ENCODE data around the gene FBXO11. TPM values are rescaled to one million over a fixed set of nuclear protein-coding genes. Genes with fewer than 3 reads are reported as not detected.
"Not testable (repeated sequence)": the region's sequence is repeated elsewhere in the genome, so short reads cannot be mapped to it uniquely, and the experiment has no call there.

FBXO11 gene
- total RNA-seq: 10 to 100 TPM; 21.6 to 64.9 (median 46.6) TPM

GRCh38 chr2:47906157-47907038 is at the start of gene FBXO11:
Gene FBXO11, minus strand, starts transcription at chr2:47906498. Its CDS starts 778 bp downstream, at chr2:47905720.
- peak within 1 kb of the TSS; percentile 93 to 98 for H3K27ac ChIP-seq
- H3K4me1 ChIP-seq (replicated peaks in 1 of 2): peaks cover 4 to 5% of the 10 kb centered on the region in 2 donors
- in situ Hi-C loops (cut with MboI; ENCODE audit: low pct_unique_long_range_greater_than_20kb in 2 of 9, low sequenced_read_pairs in 9 of 9, unreplicated experiment in 9 of 9): loop anchor here in 1 of 9 experiments (25.0 kb wide), 1 partner anchor 181 kb away; no protein-coding TSS in a partner anchor
- WGBS, 10 experiments: 0 to 5% (median 0%) methylated on average over 1 to 6 of the region's 54 CpGs; no CpG with 5 or more reads in 4 of the 10 experiments
- ATAC-seq (replicated peaks in 6 of 8): peak; percentile 80 to 91 (median 88)
- peak within 1 kb of the TSS; percentile 56 to 90 (median 86) for H3K4me3 ChIP-seq

GRCh38 chr2:47950340-47951301 is 44.3 kb upstream of the FBXO11 start:
- no peak overlapping the region for H3K4me3 ChIP-seq
- no peaks in the 10 kb centered on the region for H3K4me1 ChIP-seq (replicated peaks in 1 of 2)
- no peak for ATAC-seq (replicated peaks in 6 of 8)
- 0 to 100% (median 70%) methylated on average over 1 to 2 of the region's 2 CpGs for WGBS, 10 experiments
- H3K27ac ChIP-seq: no peak overlapping the region
- in situ Hi-C loops (cut with MboI; ENCODE audit: low pct_unique_long_range_greater_than_20kb in 2 of 9, low sequenced_read_pairs in 9 of 9, unreplicated experiment in 9 of 9): no loop called here

GRCh38 chr2:47946593-47946992 is 40.3 kb upstream of the FBXO11 start:
- no peak for ATAC-seq (replicated peaks in 6 of 8)
- WGBS, 10 experiments: 8 to 100% (median 76%) methylated on average over 1 to 5 of the region's 5 CpGs; no CpG with 5 or more reads in 1 of the 10 experiments
- Histone ChIP-seq H3K4me3 (no peak overlapping the region), H3K27ac (no peak overlapping the region), H3K4me1 (replicated peaks in 1 of 2) (no peaks in the 10 kb centered on the region)
- in situ Hi-C loops (cut with MboI; ENCODE audit: low pct_unique_long_range_greater_than_20kb in 2 of 9, low sequenced_read_pairs in 9 of 9, unreplicated experiment in 9 of 9): no loop called here

- 7 to 77% (median 34%) methylated on average over 1 to 9 of the region's 9 CpGs; no CpG with 5 or more reads in 2 of the 10 experiments for WGBS, 10 experiments
- no peak overlapping the region for H3K4me3 ChIP-seq
- no peaks in the 10 kb centered on the region for H3K4me1 ChIP-seq (replicated peaks in 1 of 2)
- in situ Hi-C loops (cut with MboI; ENCODE audit: low pct_unique_long_range_greater_than_20kb in 2 of 9, low sequenced_read_pairs in 9 of 9, unreplicated experiment in 9 of 9): no loop called here
- no peak for ATAC-seq (replicated peaks in 6 of 8)
- H3K27ac ChIP-seq: no peak overlapping the region
Measured at GRCh38 chr2:47945046-47945781, 38.9 kb upstream of the FBXO11 start.

- WGBS, 10 experiments: 33 to 80% (median 50%) methylated on average over 1 to 2 of the region's 2 CpGs; no CpG with 5 or more reads in 2 of the 10 experiments
Measured at GRCh38 chr2:47941936-47942335, 35.6 kb upstream of the FBXO11 start.

GRCh38 chr2:47937677-47938076 is 31.4 kb upstream of the FBXO11 start:
- Histone ChIP-seq H3K4me1 (replicated peaks in 1 of 2) (no peaks in the 10 kb centered on the region), H3K4me3 (no peak overlapping the region), H3K27ac (no peak overlapping the region)
- in situ Hi-C loops (cut with MboI; ENCODE audit: low pct_unique_long_range_greater_than_20kb in 2 of 9, low sequenced_read_pairs in 9 of 9, unreplicated experiment in 9 of 9): no loop called here
- 31 to 100% (median 93%) methylated on average over 1 to 3 of the region's 3 CpGs for WGBS, 10 experiments
- ATAC-seq (replicated peaks in 6 of 8): no peak

More at GRCh38 chr2:47941936-47942335, 35.6 kb upstream of the FBXO11 start:
- H3K4me3 ChIP-seq: no peak overlapping the region
- ATAC-seq (replicated peaks in 6 of 8): no peak
- no peaks in the 10 kb centered on the region for H3K4me1 ChIP-seq (replicated peaks in 1 of 2)
- in situ Hi-C loops (cut with MboI; ENCODE audit: low pct_unique_long_range_greater_than_20kb in 2 of 9, low sequenced_read_pairs in 9 of 9, unreplicated experiment in 9 of 9): no loop called here
- H3K27ac ChIP-seq: no peak overlapping the region

- Histone ChIP-seq H3K4me3 (no peak overlapping the region), H3K4me1 (replicated peaks in 1 of 2) (no peaks in the 10 kb centered on the region), H3K27ac (no peak overlapping the region)
- in situ Hi-C loops (cut with MboI; ENCODE audit: low pct_unique_long_range_greater_than_20kb in 2 of 9, low sequenced_read_pairs in 9 of 9, unreplicated experiment in 9 of 9): no loop called here
- ATAC-seq (replicated peaks in 6 of 8): no peak
- 0 to 100% (median 74%) methylated on average over 1 to 4 of the region's 4 CpGs for WGBS, 10 experiments
Measured at GRCh38 chr2:47935071-47935470, 28.8 kb upstream of the FBXO11 start.

- Histone ChIP-seq H3K4me1 (replicated peaks in 1 of 2) (no peaks in the 10 kb centered on the region), H3K27ac (no peak overlapping the region), H3K4me3 (no peak overlapping the region)
- in situ Hi-C loops (cut with MboI; ENCODE audit: low pct_unique_long_range_greater_than_20kb in 2 of 9, low sequenced_read_pairs in 9 of 9, unreplicated experiment in 9 of 9): loop anchor here in 1 of 9 experiments (25.0 kb wide), 1 partner anchor 169 kb away; no protein-coding TSS in a partner anchor
- WGBS, 10 experiments: 38 to 100% (median 88%) methylated on average over 1 to 3 of the region's 3 CpGs
- no peak for ATAC-seq (replicated peaks in 6 of 8)
Measured at GRCh38 chr2:47918043-47918442, 11.7 kb upstream of the FBXO11 start.

- Histone ChIP-seq H3K27ac (no peak overlapping the region), H3K4me1 (replicated peaks in 1 of 2) (no peaks in the 10 kb centered on the region), H3K4me3 (no peak overlapping the region)
- 66 to 100% (median 90%) methylated on average over 1 to 3 of the region's 3 CpGs for WGBS, 10 experiments
- in situ Hi-C loops (cut with MboI; ENCODE audit: low pct_unique_long_range_greater_than_20kb in 2 of 9, low sequenced_read_pairs in 9 of 9, unreplicated experiment in 9 of 9): loop anchor here in 1 of 9 experiments (25.0 kb wide), 1 partner anchor 170 kb away; no protein-coding TSS in a partner anchor
- no peak for ATAC-seq (replicated peaks in 6 of 8)
Measured at GRCh38 chr2:47917276-47917961, 11.1 kb upstream of the FBXO11 start.

GRCh38 chr2:47916412-47916811 is 10.1 kb upstream of the FBXO11 start:
- ATAC-seq (replicated peaks in 6 of 8): no peak
- H3K27ac ChIP-seq: no peak overlapping the region
- H3K4me3 ChIP-seq: no peak overlapping the region
- H3K4me1 ChIP-seq (replicated peaks in 1 of 2): no peaks in the 10 kb centered on the region
- 17 to 92% (median 44%) methylated on average over 1 of the region's 1 CpG; no CpG with 5 or more reads in 3 of the 10 experiments for WGBS, 10 experiments
- in situ Hi-C loops (cut with MboI; ENCODE audit: low pct_unique_long_range_greater_than_20kb in 2 of 9, low sequenced_read_pairs in 9 of 9, unreplicated experiment in 9 of 9): loop anchor here in 1 of 9 experiments (25.0 kb wide), 1 partner anchor 171 kb away; no protein-coding TSS in a partner anchor

GRCh38 chr2:47910662-47911061 is 4.4 kb upstream of the FBXO11 start:
- WGBS, 10 experiments: 100% methylated on average over 2 of the region's 4 CpGs; no CpG with 5 or more reads in 9 of the 10 experiments
- not testable (repeated sequence) for H3K27ac ChIP-seq; ATAC-seq (replicated peaks in 6 of 8); H3K4me3 ChIP-seq; H3K4me1 ChIP-seq (replicated peaks in 1 of 2)
- in situ Hi-C loops (cut with MboI; ENCODE audit: low pct_unique_long_range_greater_than_20kb in 2 of 9, low sequenced_read_pairs in 9 of 9, unreplicated experiment in 9 of 9): loop anchor here in 1 of 9 experiments (25.0 kb wide), 1 partner anchor 177 kb away; no protein-coding TSS in a partner anchor

Measured in motor neuron (in vitro differentiated cells).